Measurements from ENCODE around the gene RAB27B. TPM values are rescaled to one million over a fixed set of nuclear protein-coding genes. Genes with fewer than 3 reads are reported as not detected.

Gene RAB27B
- total RNA-seq, 1 experiment from 2014 or later: 0.87 TPM

DNA sequence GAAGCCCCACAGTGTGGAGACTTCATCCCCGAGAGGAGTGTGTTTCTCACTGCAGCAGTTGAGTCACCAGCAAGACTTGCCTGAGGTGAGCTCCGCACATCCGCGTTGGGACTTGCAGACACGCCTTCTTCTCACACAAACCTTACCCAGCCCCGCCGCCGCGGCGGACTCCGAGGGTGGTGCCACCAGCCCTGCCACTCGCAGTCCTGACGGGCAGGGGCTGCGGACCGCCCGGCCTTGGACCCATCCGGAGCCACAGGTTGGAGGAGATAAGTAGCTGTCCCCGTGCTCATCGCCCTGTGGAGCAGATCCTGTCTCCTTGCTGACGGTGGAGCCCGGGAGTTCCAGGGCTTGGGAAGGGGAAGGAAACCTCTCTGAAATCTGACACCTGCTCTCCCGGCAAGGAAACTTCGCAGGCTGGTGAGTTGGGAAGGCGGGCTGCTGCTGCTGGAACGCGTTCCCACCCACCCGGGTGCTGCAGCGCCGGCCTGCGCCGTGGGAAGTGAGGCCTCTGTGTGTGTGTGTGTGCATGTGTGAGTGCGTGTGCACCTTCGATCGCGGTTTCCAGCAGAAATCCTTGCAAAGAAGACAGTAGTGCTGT, at the start of gene RAB27B (continued):
- TF ChIP-seq, protein P1, sequence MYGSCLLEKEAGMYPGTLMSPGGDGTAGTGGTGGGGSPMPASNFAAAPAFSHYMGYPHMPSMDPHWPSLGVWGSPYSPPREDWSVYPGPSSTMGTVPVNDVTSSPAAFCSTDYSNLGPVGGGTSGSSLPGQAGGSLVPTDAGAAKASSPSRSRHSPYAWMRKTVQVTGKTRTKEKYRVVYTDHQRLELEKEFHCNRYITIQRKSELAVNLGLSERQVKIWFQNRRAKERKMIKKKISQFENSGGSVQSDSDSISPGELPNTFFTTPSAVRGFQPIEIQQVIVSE (CRISPR knock-in tag; IDR thresholded peaks at IDR 0.05; ENCODE audit: borderline replicate concordance): no peak
- TF ChIP-seq GTF2I (CRISPR knock-in tag; conservative IDR thresholded peaks at IDR 0.05) (no peak), CREB1 (CRISPR knock-in tag; IDR thresholded peaks at IDR 0.05) (no peak), TCF7 (CRISPR knock-in tag; IDR thresholded peaks at IDR 0.05; ENCODE audit: low read depth) (no peak), TP53 (CRISPR knock-in tag; IDR thresholded peaks at IDR 0.05) (no peak), GABPB1 (CRISPR knock-in tag; IDR thresholded peaks at IDR 0.05) (no peak), ZNF138 (CRISPR knock-in tag; conservative IDR thresholded peaks at IDR 0.05) (no peak), SMAD4 (CRISPR knock-in tag; IDR thresholded peaks at IDR 0.05) (no peak), ZNF416 (CRISPR knock-in tag; IDR thresholded peaks at IDR 0.05) (no peak), FOXJ3 (CRISPR knock-in tag; IDR thresholded peaks at IDR 0.05; ENCODE audit: borderline replicate concordance) (no peak), TEAD4 (CRISPR knock-in tag; IDR thresholded peaks at IDR 0.05) (no peak), ZNF671 (CRISPR knock-in tag; IDR thresholded peaks at IDR 0.05) (no peak), SMAD3 (CRISPR knock-in tag; IDR thresholded peaks at IDR 0.05; ENCODE audit: borderline replicate concordance) (no peak), IRF2 (CRISPR knock-in tag; IDR thresholded peaks at IDR 0.05; ENCODE audit: borderline replicate concordance, low read depth) (no peak), RORB (CRISPR knock-in tag; IDR thresholded peaks at IDR 0.05) (no peak), MXD4 (CRISPR knock-in tag; IDR thresholded peaks at IDR 0.05; ENCODE audit: borderline replicate concordance) (no peak), KAT7 (CRISPR knock-in tag; IDR thresholded peaks at IDR 0.05; ENCODE audit: borderline replicate concordance) (no peak), OVOL2 (CRISPR knock-in tag; IDR thresholded peaks at IDR 0.05; ENCODE audit: borderline replicate concordance) (no peak), FOXK1 (CRISPR knock-in tag; IDR thresholded peaks at IDR 0.05) (peak; percentile 62), ZNF121 (CRISPR knock-in tag; IDR thresholded peaks at IDR 0.05) (peak; percentile 66), JUN (CRISPR knock-in tag; IDR thresholded peaks at IDR 0.05) (no peak), NR3C1 (CRISPR knock-in tag; conservative IDR thresholded peaks at IDR 0.05; ENCODE audit: low read depth) (no peak)
- TF ChIP-seq, protein P2, sequence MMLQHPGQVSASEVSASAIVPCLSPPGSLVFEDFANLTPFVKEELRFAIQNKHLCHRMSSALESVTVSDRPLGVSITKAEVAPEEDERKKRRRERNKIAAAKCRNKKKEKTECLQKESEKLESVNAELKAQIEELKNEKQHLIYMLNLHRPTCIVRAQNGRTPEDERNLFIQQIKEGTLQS (CRISPR knock-in tag; conservative IDR thresholded peaks at IDR 0.05): no peak
- TF ChIP-seq, protein P3, sequence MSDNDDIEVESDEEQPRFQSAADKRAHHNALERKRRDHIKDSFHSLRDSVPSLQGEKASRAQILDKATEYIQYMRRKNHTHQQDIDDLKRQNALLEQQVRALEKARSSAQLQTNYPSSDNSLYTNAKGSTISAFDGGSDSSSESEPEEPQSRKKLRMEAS (CRISPR knock-in tag; IDR thresholded peaks at IDR 0.05): peak; percentile 64; the same call in 1 of the 2 replicates
- TF ChIP-seq, protein P4, sequence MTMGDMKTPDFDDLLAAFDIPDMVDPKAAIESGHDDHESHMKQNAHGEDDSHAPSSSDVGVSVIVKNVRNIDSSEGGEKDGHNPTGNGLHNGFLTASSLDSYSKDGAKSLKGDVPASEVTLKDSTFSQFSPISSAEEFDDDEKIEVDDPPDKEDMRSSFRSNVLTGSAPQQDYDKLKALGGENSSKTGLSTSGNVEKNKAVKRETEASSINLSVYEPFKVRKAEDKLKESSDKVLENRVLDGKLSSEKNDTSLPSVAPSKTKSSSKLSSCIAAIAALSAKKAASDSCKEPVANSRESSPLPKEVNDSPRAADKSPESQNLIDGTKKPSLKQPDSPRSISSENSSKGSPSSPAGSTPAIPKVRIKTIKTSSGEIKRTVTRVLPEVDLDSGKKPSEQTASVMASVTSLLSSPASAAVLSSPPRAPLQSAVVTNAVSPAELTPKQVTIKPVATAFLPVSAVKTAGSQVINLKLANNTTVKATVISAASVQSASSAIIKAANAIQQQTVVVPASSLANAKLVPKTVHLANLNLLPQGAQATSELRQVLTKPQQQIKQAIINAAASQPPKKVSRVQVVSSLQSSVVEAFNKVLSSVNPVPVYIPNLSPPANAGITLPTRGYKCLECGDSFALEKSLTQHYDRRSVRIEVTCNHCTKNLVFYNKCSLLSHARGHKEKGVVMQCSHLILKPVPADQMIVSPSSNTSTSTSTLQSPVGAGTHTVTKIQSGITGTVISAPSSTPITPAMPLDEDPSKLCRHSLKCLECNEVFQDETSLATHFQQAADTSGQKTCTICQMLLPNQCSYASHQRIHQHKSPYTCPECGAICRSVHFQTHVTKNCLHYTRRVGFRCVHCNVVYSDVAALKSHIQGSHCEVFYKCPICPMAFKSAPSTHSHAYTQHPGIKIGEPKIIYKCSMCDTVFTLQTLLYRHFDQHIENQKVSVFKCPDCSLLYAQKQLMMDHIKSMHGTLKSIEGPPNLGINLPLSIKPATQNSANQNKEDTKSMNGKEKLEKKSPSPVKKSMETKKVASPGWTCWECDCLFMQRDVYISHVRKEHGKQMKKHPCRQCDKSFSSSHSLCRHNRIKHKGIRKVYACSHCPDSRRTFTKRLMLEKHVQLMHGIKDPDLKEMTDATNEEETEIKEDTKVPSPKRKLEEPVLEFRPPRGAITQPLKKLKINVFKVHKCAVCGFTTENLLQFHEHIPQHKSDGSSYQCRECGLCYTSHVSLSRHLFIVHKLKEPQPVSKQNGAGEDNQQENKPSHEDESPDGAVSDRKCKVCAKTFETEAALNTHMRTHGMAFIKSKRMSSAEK (CRISPR knock-in tag; IDR thresholded peaks at IDR 0.05; ENCODE audit: borderline replicate concordance): no peak
- TF ChIP-seq, protein P5, sequence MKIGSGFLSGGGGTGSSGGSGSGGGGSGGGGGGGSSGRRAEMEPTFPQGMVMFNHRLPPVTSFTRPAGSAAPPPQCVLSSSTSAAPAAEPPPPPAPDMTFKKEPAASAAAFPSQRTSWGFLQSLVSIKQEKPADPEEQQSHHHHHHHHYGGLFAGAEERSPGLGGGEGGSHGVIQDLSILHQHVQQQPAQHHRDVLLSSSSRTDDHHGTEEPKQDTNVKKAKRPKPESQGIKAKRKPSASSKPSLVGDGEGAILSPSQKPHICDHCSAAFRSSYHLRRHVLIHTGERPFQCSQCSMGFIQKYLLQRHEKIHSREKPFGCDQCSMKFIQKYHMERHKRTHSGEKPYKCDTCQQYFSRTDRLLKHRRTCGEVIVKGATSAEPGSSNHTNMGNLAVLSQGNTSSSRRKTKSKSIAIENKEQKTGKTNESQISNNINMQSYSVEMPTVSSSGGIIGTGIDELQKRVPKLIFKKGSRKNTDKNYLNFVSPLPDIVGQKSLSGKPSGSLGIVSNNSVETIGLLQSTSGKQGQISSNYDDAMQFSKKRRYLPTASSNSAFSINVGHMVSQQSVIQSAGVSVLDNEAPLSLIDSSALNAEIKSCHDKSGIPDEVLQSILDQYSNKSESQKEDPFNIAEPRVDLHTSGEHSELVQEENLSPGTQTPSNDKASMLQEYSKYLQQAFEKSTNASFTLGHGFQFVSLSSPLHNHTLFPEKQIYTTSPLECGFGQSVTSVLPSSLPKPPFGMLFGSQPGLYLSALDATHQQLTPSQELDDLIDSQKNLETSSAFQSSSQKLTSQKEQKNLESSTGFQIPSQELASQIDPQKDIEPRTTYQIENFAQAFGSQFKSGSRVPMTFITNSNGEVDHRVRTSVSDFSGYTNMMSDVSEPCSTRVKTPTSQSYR (CRISPR knock-in tag; IDR thresholded peaks at IDR 0.05): no peak
- TF ChIP-seq, protein P6, sequence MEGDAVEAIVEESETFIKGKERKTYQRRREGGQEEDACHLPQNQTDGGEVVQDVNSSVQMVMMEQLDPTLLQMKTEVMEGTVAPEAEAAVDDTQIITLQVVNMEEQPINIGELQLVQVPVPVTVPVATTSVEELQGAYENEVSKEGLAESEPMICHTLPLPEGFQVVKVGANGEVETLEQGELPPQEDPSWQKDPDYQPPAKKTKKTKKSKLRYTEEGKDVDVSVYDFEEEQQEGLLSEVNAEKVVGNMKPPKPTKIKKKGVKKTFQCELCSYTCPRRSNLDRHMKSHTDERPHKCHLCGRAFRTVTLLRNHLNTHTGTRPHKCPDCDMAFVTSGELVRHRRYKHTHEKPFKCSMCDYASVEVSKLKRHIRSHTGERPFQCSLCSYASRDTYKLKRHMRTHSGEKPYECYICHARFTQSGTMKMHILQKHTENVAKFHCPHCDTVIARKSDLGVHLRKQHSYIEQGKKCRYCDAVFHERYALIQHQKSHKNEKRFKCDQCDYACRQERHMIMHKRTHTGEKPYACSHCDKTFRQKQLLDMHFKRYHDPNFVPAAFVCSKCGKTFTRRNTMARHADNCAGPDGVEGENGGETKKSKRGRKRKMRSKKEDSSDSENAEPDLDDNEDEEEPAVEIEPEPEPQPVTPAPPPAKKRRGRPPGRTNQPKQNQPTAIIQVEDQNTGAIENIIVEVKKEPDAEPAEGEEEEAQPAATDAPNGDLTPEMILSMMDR (IDR thresholded peaks at IDR 0.05): no peak

Data from WTC11 (cell line).